Adrenal gland (tissue), 19 donors: Measurements from ENCODE around the gene PTH. TPM values are rescaled to one million over a fixed set of nuclear protein-coding genes. Genes with fewer than 3 reads are reported as not detected.

Experiments used
- DNase-seq, 7 donors: peaks; one replicate each; pipeline ENCODE4 v3.0.0-alpha.2; 2019 to 2020
- H3K27ac ChIP-seq, 5 donors: fragments of 200-600 bp; sonication (generic) in 4 of 5; 1 replicate in 3 of 5; 2 replicates in 2 of 5; pipeline versions ENCODE4 v1.5.1 to v1.8.0; 2016 to 2020; ENCODE audit warnings: mild to moderate bottlenecking in 1 of 5
- H3K27me3 ChIP-seq: fragments of 200-600 bp; 2 replicates; pipeline ENCODE4 v1.8.0; 2021
- H3K36me3 ChIP-seq, 2 donors: fragments of 200-600 bp; replicated peaks in 1 of 2; 1 replicate in 1 of 2; 2 replicates in 1 of 2; pipeline versions ENCODE4 v1.5.1 to v1.8.0; 2018 to 2022
- H3K4me1 ChIP-seq, 2 donors: fragments of 200-600 bp; replicated peaks in 1 of 2; 1 replicate in 1 of 2; 2 replicates in 1 of 2; pipeline versions ENCODE4 v1.5.1 to v1.8.0; 2018 to 2021
- H3K4me3 ChIP-seq, 4 donors: fragments of 200-600 bp; sonication (generic) in 3 of 4; one replicate each; pipeline ENCODE4 v1.5.1; 2016 to 2018
- H3K9me3 ChIP-seq, 3 donors: fragments of 200-600 bp; sonication (generic) in 1 of 3; replicated peaks in 1 of 3; 1 replicate in 2 of 3; 2 replicates in 1 of 3; pipeline versions ENCODE4 v1.5.1 to v1.8.0; 2016 to 2021
- CTCF ChIP-seq, 6 experiments: fragments of 450-650 bp in 4 of 6; fragments of 200-600 bp in 2 of 6; sonication (generic) in 1 of 6; IDR thresholded peaks; 1 replicate in 5 of 6; 2 replicates in 1 of 6; pipeline versions ENCODE4 v1.5.1 to v1.8.0; 2016 to 2021; ENCODE audit warnings: antibody characterized with exemption in 6 of 6, mild to moderate bottlenecking in 2 of 6, moderate library complexity in 1 of 6
- POLR2A ChIP-seq, 2 donors: fragments of 450-650 bp; IDR thresholded peaks; one replicate each; pipeline ENCODE4 v1.6.1; 2017; ENCODE audit warnings: antibody characterized with exemption in 2 of 2, mild to moderate bottlenecking in 2 of 2, moderate library complexity in 1 of 2
- WGBS, 4 donors: extraction: QIAGEN DNeasy Blood & Tissue Kit in 2 of 4; methylation state at CpG; one replicate each; pipeline versions ENCODE4 v1.1.5 to v1.1.7; 2013 to 2017; 5-methylcytosine and 5-hydroxymethylcytosine counted together
- intact Hi-C, 2 donors: fragments of 100-400 bp; cut with DNase I; formaldehyde crosslinking; loops; one replicate each; pipeline versions ENCODE4 v1.14.1 to v1.15.0; 2022 to 2023
- long read RNA-seq, 10 donors: library from polyadenylated mRNA in 3 of 10; unstranded in 2 of 10; stranded (forward) in 1 of 10; transcript quantifications; one replicate each; pipeline ENCODE4 v2.0.0 and lab custom pipeline, GENCODE V29; 2021 to 2026
- polyA plus RNA-seq, 3 donors: library from polyadenylated mRNA; stranded (reverse); fragments of 200-250 nt in 2 of 3; fragments of 350-450 nt in 1 of 3; fragmentation: Illumina TruSeq in 1 of 3; extraction: RNeasy Lipid Tissue Mini Kit (QIAGEN cat#74804) in 1 of 3; gene quantifications; one replicate each; pipeline ENCODE4 v1.2.3, GENCODE V29; 2013 to 2014
- total RNA-seq, 9 donors: library from RNA; depleted of rRNA in 4 of 9; stranded (reverse); fragments of >200 nt in 4 of 9; fragments of 120-200 nt in 1 of 9; fragmentation: NEBNext Ultra II Directional in 1 of 9; extraction: Animal tissue kit (Norgen Biotek cat#: 25700) in 1 of 9; gene quantifications; one replicate each; pipeline versions ENCODE4 v1.1.0 to v1.2.4, GENCODE V29; 2013 to 2023
- donor health status: healthy with polysubstance abuse.
- donor health status: Bipolar disorder and iron deficiency.
- donor health status: DM: yes; HTN: yes; CAD: no.
- donor health status: DM: no; HTN: no; CAD: no.
- donor health status: DM: no; HTN: no; CAD: no.
- donor health status: DM: yes; HTN: yes; CAD: no.

PTH gene
- total RNA-seq (not detected), polyA plus RNA-seq (not detected)
- long read RNA-seq, donor 1 = 0 reads
- long read RNA-seq, donor 2 = 0 reads
- long read RNA-seq, donor 3, partial matches to known transcripts = 0 of 1 reads
- long read RNA-seq, donor 3, other reads (novel, unspliced or antisense) = 0 of 1 reads
- long read RNA-seq, donor 4 = 0 reads
- long read RNA-seq, donor 5 = 0 reads
- long read RNA-seq, donor 6 = 0 reads
- long read RNA-seq, donor 7 = 0 reads
- long read RNA-seq, donor 8 = 0 reads
- long read RNA-seq, donor 9, partial matches to known transcripts = 0 of 1 reads
- long read RNA-seq, donor 9, other reads (novel, unspliced or antisense) = 0 of 1 reads
- long read RNA-seq, donor 10 = 0 reads

- DNase-seq = no peak
- H3K9me3 ChIP-seq = no peaks in the 10 kb centered on the region
- no peaks in the 10 kb centered on the region for H3K36me3 ChIP-seq
- no peaks in the 10 kb centered on the region for H3K27me3 ChIP-seq
- 77 to 89% (median 85%) methylated on average over 3 of the region's 3 CpGs for WGBS, 4 donors
- no peak within 1 kb of the TSS for H3K27ac ChIP-seq
- H3K4me1 ChIP-seq = no peaks in the 10 kb centered on the region
- intact Hi-C loops = no loop called here
- H3K4me3 ChIP-seq = no peak within 1 kb of the TSS
- TF ChIP-seq POLR2A (IDR thresholded peaks at IDR 0.05) (no peak), CTCF (IDR thresholded peaks at IDR 0.05) (no peak)
Observed at GRCh38 chr11:13495929-13496328, at the start of gene PTH. Gene PTH (minus strand): TSS chr11:13495997. CDS start chr11:13492855, 3,142 bp downstream.

- Histone ChIP-seq H3K4me3 (no peak overlapping the region), H3K27me3 (no peaks in the 10 kb centered on the region), H3K36me3 (no peaks in the 10 kb centered on the region), H3K9me3 (peaks cover 0 to 3% (median 0%) of the 10 kb centered on the region in 3 donors), H3K27ac (no peak overlapping the region), H3K4me1 (no peaks in the 10 kb centered on the region)
- WGBS, 4 donors = 44 to 50% (median 48%) methylated on average over 1 of the region's 1 CpG; no CpG with 5 or more reads in 1 of the 4 donors
- TF ChIP-seq POLR2A (IDR thresholded peaks at IDR 0.05) = no peak
- no peak for TF ChIP-seq CTCF (IDR thresholded peaks at IDR 0.05)
- no peak for DNase-seq
- intact Hi-C loops = no loop called here
Observed at GRCh38 chr11:13538044-13538443, 42.2 kb upstream of the PTH start.

- no peaks in the 10 kb centered on the region for H3K27me3 ChIP-seq
- no peaks in the 10 kb centered on the region for H3K4me1 ChIP-seq
- TF ChIP-seq POLR2A (IDR thresholded peaks at IDR 0.05) (no peak), CTCF (IDR thresholded peaks at IDR 0.05) (no peak)
- H3K4me3 ChIP-seq = no peak overlapping the region
- peaks cover 0 to 3% (median 0%) of the 10 kb centered on the region in 3 donors for H3K9me3 ChIP-seq
- no peaks in the 10 kb centered on the region for H3K36me3 ChIP-seq
- H3K27ac ChIP-seq = no peak overlapping the region
- DNase-seq = no peak
- 37 to 44% (median 43%) methylated on average over 2 of the region's 2 CpGs for WGBS, 4 donors
- intact Hi-C loops = no loop called here
Observed at GRCh38 chr11:13535819-13536218, 40.0 kb upstream of the PTH start.

- WGBS, 4 donors = 67 to 100% (median 72%) methylated on average over 2 to 7 of the region's 7 CpGs
- Histone ChIP-seq H3K4me3 (no peak overlapping the region), H3K9me3 (peaks cover 0 to 3% (median 0%) of the 10 kb centered on the region in 3 donors), H3K4me1 (no peaks in the 10 kb centered on the region), H3K36me3 (no peaks in the 10 kb centered on the region), H3K27me3 (no peaks in the 10 kb centered on the region), H3K27ac (no peak overlapping the region)
- intact Hi-C loops = no loop called here
- no peak for DNase-seq
- TF ChIP-seq CTCF (IDR thresholded peaks at IDR 0.05) (no peak), POLR2A (IDR thresholded peaks at IDR 0.05) (no peak)
Observed at GRCh38 chr11:13534358-13534757, 38.6 kb upstream of the PTH start.
